Stimulated activated CD4-positive, alpha-beta T cell treated with anti-CD3 and anti-CD28 coated beads, Interleukin-1b, Interleukin-23, amount 100 ng/mL, for 4 hours (primary cell): ENCODE data around the gene ME3.
"Not testable (repeated sequence)": the region's sequence is repeated elsewhere in the genome, so short reads cannot be mapped to it uniquely, and the experiment has no call there.

ENCODE experiments used
- DNase-seq, 2 donors: peaks; one replicate each; pipeline ENCODE4 v3.0.0-alpha.2; 2020; ENCODE audit warnings: low read depth in 2 of 2

The ME3 gene

DNA sequence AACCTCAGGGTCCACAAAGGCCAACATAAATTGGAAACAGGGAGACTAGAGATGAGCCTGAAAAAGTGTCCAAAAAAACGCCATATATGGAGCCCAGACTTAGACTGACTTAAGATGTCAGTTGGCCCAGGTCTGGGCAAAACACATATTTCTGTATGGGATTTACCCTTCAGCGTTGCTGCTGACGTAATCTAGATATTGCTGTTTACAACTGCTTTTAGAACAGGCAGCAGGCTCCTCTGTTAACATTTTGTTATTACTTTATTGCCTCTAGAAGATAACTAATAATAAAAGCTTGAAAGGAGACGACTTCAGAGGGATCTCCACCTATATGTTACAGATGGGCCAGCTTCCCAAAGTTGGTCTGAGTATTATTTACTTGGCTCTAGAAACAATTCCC is 8.7 kb downstream of the ME3 start:
- no peak for DNase-seq

DNA sequence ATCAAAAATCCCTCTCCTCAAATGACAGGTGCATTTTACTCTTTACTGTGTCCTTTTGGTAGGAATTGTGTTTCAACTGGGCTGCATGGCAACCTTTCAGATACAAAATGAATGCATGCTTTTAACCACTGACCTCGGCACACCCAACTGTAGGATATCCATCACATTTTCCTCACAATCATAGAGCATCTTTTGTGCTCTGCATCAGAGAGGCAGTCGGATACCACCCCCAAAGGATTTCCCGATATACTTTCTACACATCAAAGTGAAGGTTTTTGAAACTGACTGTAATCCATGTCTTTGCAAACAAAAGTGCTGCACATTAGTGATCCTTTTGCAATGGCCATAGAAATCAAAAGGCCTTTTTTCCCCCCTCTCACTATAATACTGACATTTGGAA is 9.1 kb downstream of the ME3 start:
- DNase-seq = no peak

DNA sequence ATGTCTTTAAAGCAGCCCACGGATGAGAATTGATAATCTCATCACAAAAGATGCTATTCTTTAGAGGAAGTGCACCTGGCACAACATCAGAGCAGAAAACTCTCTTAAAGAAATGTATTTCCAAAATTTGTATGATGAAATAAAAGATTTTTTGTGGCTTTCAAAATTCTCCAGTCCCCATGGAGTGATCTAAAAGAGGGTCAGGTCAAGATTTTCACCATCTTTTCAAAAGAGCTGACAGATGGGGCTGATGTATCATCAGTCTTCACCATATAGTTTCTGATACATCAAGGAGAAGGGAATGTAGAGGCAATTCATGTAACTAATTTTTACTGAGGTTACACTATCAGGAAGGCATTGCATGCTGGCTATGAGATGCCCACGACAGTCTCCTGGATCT is 11.7 kb downstream of the ME3 start:
- no peak for DNase-seq

DNA sequence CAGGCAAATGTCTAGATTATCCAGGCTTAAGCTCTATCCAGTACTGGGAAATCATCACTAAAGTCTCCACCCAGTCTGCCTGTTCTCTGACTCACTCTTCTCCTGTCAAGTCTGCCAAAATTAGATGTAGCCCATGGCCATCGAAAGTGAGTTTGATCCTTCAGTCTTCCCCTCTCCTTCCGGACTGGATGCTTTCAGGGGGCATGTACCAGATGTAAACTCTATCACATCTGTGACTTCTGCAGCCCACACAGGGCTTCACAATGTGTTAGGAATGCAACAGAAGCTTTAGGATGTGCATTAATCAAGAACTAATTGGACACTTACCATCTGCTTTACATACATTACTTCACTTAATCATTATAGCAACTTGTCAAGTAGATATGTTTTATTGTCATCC is 12.3 kb downstream of the ME3 start:
- no peak for DNase-seq

GRCh38 chr11:86658534-86658933 is 13.9 kb downstream of the ME3 start:
- DNase-seq = no peak

DNA sequence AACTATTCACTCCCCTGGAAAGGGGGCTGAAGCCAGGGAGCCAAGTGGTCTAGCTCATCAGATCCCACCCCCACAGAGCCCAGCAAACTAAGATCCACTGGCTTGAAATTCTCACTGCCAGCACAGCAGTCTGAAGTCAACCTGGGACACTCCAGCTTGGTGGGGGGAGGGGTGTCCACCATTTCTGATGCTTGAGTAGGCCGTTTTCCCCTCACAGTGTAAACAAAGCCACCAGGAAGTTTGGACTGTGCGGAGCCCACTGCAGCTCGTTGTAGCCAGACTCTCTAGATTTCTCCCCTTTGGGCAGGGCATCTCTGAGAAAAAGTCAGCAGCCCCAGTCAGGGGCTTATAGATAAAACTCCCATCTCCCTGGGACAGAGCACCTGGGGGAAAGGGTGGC is 27.2 kb downstream of the ME3 start:
- not testable (repeated sequence) for DNase-seq

GRCh38 chr11:86644291-86644690 is 28.1 kb downstream of the ME3 start:
- no peak for DNase-seq

- DNase-seq = no peak
Observed at GRCh38 chr11:86641537-86642261, 30.7 kb downstream of the ME3 start.

DNA sequence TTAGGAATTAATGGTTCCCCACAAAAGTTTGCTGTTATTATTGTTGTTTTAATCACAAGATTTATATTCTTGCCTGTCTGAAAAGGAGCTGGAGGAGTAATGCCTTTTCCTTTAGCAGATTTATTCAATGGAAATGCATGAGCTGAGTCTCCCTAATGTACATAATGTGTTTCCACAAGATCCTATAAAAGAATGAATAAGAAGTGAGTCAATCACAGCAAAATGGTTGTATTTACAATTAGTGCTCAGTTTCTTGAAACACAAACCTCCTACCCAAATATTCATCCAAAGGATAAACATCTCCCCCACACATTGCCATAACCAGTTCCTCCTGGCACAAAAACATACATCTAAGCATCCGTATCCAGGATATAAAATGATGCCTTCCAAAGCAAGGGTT is 33.3 kb downstream of the ME3 start:
- no peak for DNase-seq

DNA sequence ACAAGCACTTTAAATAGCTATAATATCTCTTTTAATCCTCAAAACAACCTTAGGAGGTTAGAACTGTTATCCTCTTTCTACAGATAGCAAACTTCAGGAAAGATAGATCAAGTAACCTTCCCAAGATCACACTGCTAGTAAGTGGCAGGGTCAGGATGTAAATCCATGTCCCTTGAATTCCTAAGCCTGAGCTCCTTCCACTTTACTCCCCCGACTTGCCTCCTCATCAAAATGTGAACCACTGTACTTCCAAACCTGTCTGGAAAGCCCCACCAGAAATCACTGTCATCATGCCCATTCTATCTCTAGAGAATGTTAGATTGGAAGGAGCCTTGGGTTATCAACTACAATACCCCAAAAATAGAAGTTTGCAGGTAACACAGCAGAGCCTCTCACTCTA is 33.7 kb downstream of the ME3 start:
- no peak for DNase-seq

DNA sequence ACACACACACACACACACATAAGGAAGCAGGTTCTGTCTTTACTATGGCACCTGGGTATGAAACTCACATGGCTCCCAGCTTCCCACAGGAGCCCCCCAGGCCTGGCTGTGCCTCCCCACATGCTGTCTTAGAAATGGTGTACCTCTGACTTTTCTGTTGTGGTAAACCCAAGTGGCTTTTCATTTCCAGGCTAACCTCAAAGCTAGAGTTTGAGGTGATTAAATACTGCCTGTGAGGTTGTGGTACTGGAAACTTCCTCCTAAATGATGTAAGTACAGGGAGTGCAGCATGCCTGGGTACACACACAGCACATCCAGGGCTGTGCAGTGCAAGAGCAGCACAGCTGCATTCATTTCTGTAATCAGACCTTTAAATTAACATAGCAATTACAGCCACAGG is 34.4 kb downstream of the ME3 start:
- no peak for DNase-seq

DNA sequence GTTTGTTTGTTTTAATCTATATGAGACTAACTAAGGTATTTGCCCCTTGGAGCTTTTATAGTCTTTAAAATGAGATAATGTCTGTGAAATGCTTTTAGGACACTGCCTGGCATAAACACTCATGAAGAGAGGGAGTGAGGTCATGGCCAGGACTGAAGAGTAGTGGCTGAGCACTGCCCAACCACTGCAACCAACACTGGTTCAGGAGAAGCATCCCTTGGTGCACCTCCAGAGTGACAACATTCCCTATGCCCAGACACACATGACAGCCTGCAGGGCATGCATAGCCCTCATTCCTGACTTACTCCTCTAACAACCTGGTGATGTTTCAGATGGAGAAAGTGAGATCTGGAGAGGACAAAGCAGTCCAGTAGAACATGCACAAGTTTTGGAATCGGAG is 36.1 kb downstream of the ME3 start:
- DNase-seq = no peak

- no peak for DNase-seq
Observed at GRCh38 chr11:86632499-86633269, 39.7 kb downstream of the ME3 start.

- DNase-seq = no peak
Observed at GRCh38 chr11:86630229-86630981, 42.0 kb downstream of the ME3 start.

GRCh38 chr11:86629045-86629706 is 43.2 kb downstream of the ME3 start:
- no peak for DNase-seq

DNA sequence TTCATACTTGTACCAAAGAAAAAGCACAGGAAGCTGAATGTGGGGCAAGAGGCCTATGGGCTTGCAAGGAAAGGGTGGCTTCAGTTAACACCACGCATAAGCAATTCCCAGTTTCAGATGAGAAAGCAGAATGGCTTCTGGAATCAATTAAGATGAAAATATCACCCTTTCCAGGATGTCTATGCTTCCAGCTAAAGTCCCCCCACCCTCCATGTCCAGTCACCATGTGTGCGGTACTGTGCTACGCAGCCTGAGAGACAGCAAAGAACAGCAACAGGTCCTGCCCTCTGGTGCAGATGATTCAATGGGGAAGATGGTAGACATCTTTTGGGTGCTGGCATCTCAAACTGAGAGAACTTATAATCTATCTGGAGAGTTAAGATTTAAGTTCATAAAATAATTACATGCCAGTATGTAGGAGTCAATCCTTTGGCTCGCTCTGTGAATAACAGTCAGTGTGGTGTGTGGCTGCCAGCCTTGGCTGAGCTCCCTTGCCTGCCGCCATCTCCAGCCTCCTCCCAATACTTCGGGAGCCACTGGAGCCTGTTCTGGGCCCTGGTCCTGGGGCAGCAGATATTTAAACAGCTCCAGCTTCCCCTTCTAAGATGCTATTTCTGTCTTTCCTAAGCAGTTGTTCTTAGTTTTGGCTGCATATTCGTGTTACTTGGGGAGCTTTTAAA is 44.5 kb downstream of the ME3 start:
- no peak for DNase-seq

GRCh38 chr11:86625981-86626380 is 46.4 kb downstream of the ME3 start:
- no peak for DNase-seq

GRCh38 chr11:86625544-86625943 is 46.9 kb downstream of the ME3 start:
- no peak for DNase-seq

DNA sequence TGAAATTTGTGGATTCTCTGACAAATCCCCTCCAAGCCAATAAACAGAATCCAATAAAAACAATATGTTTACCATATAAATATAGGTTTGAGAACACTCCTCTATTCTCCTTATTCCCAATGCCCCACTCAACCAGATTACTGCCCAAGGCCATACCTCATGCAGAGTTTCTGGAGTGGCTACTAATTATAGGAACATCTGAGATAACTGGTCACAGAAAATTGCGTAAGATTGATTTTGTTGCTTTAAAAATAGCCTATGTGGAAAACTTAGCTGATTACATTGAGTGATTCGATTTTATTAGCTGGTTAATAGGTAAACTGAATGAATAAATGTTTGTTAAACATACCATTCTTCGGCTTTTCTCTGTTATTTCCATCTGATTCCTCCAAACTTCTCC is 48.0 kb downstream of the ME3 start:
- DNase-seq = no peak

DNA sequence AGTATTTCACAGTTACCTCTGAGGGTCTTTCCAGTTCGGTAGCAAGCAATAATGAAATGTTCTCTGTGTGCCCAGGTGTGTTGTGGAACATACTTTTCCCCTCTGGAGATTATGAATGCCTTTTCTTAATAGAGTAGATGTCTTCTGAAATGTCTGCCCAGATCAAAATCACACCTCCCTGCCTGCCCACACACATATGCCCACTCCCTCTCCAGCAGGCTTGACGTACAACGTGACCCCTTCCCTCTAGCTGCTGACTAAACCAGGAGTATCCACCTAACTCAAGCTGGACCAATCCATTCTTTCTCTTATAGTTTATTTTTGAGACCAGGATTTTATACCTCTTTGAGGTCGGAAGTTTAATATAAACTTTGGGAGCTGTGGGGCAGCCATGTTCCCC is 48.7 kb downstream of the ME3 start:
- no peak for DNase-seq

DNA sequence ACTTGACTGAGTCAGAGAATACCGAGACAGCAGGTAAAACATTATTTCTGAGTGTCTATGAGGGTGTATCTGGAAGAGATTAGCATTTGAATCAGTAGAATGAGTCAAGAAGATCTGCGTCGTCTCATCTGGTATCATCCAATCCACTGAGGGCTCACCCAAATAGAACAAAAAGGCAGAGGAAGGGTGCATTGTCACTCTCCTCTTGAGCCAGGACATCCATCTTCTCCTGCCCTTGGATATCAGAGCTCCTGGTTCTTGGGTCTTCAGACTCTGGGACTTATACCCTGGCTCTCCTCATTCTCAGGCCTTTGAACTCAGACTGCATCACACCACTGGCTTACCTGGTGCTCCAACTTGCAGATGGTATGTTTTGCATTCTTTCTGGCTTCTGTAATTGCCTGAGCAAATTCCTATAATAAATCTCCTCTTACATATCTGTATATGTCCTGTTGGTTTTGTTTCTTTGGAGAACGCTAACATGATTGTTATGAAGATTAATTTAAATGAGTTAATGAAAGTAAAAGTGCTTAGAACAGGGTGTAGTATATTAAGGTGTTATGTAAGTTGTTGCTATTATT is 49.3 kb downstream of the ME3 start:
- DNase-seq = no peak
